HCT116 (cell line): ENCODE results near the gene SRGAP3. TPM values are rescaled to one million over a fixed set of nuclear protein-coding genes. Genes with fewer than 3 reads are reported as not detected.

Source experiments
- ATAC-seq: fragments of 200-7000 bp; cut with Tn5 transposase; 2 replicates; pipeline ENCODE4 v1.9.1; 2020; ENCODE audit warnings: mild to moderate bottlenecking, moderate library complexity
- BruUV-seq: library from RNA; stranded (reverse); fragments of 400-500 nt; replicated peaks from 2 replicates; lab custom pipeline; 2021; lab: Mats Ljungman, UMichigan
- CTCF ChIA-PET: fragments of 300-600 bp; sonication (Branson Sonifier 250); formaldehyde crosslinking; loops from one replicate; lab custom pipeline; 2021; ENCODE audit warnings: antibody characterized with exemption; lab: Charles Lee
- POLR2A ChIA-PET: fragments of 300-600, 350-600 bp; sonication (Branson Sonifier 250); formaldehyde crosslinking; loops from one replicate; lab custom pipeline; 2021; ENCODE audit warnings: antibody characterized with exemption; lab: Charles Lee
- RAD21 ChIA-PET, 2 experiments: fragments of 300-600 bp; sonication (Branson Sonifier 250); formaldehyde crosslinking; loops; one replicate each; lab custom pipeline; 2023; ENCODE audit warnings: low total read pairs in 2 of 2; ENCODE audit not compliant: uncharacterized antibody in 2 of 2, unreplicated experiment in 2 of 2, low non-redundant PET in 1 of 2; lab: Charles Lee
- DNase-seq: peaks from one replicate; pipeline ENCODE4 v3.0.0-alpha.2; 2010; ENCODE audit warnings: low read depth, low spot score
- H2AFZ ChIP-seq: fragments of 200-600 bp; shearing (Covaris generic), sonication (generic); 2 replicates; pipeline ENCODE4 v1.6.1; 2017; ENCODE audit warnings: low read depth, mixed run types, mixed read lengths, antibody characterized with exemption, low read length; ENCODE audit not compliant: poor library complexity, severe bottlenecking
- H3K27ac ChIP-seq: 2 replicates; pipeline ENCODE4 v1.5.1; 2012; ENCODE audit warnings: low read depth, low read length
- H3K27me3 ChIP-seq: fragments of 200-600 bp; sonication (generic); 2 replicates; pipeline ENCODE4 v1.6.1; 2016; ENCODE audit warnings: mixed run types, low read length, mixed read lengths; ENCODE audit not compliant: insufficient read depth
- H3K36me3 ChIP-seq, 2 experiments: fragments of 200-500 bp in 1 of 2; fragments of 200-600 bp in 1 of 2; sonication (Bioruptor generic) in 1 of 2; sonication (generic) in 1 of 2; 2 replicates each; pipeline versions ENCODE4 v1.5.1 to v1.6.1; 2014 to 2016; ENCODE audit warnings: low read length in 2 of 2, inconsistent platforms in 1 of 2, mixed read lengths in 1 of 2, mixed run types in 1 of 2; ENCODE audit not compliant: insufficient read depth in 2 of 2, control insufficient read depth in 1 of 2
- H3K4me1 ChIP-seq, 2 experiments: fragments of 200-600 bp in 1 of 2; sonication (generic) in 1 of 2; 2 replicates each; pipeline versions ENCODE4 v1.5.1 to v1.6.1; 2012 to 2017; ENCODE audit warnings: low read length in 2 of 2, inconsistent platforms in 1 of 2, mild to moderate bottlenecking in 1 of 2, mixed read lengths in 1 of 2, mixed run types in 1 of 2, moderate library complexity in 1 of 2; ENCODE audit not compliant: insufficient read depth in 2 of 2, control insufficient read depth in 1 of 2
- H3K4me2 ChIP-seq: fragments of 200-600 bp; sonication (generic); 2 replicates; pipeline ENCODE4 v1.6.1; 2017; ENCODE audit warnings: mixed run types, low read length, mixed read lengths
- H3K4me3 ChIP-seq, 2 experiments: fragments of 200-600 bp in 1 of 2; sonication (generic) in 1 of 2; replicated peaks in 1 of 2; 2 replicates each; pipeline ENCODE4 v1.5.1; 2011 to 2016; ENCODE audit warnings: low read length in 2 of 2, control low read depth in 1 of 2, low read depth in 1 of 2, mild to moderate bottlenecking in 1 of 2, mixed read lengths in 1 of 2, mixed run types in 1 of 2
- H3K79me2 ChIP-seq: fragments of 200-600 bp; sonication (generic); 2 replicates; pipeline ENCODE4 v1.6.1; 2017; ENCODE audit warnings: mild to moderate bottlenecking, mixed run types, low read length, moderate library complexity, mixed read lengths; ENCODE audit not compliant: insufficient read depth
- H3K9ac ChIP-seq: fragments of 200-600 bp; sonication (generic); 2 replicates; pipeline ENCODE4 v1.6.1; 2016; ENCODE audit warnings: low read length, mixed read lengths
- H3K9me2 ChIP-seq: fragments of 200-600 bp; sonication (generic), shearing (Covaris generic); 2 replicates; pipeline ENCODE4 v1.6.1; 2017; ENCODE audit warnings: mixed run types, mild to moderate bottlenecking, moderate library complexity; ENCODE audit not compliant: insufficient read depth
- H3K9me3 ChIP-seq, 2 experiments: fragments of 200-500 bp in 1 of 2; fragments of 200-600 bp in 1 of 2; sonication (Bioruptor generic) in 1 of 2; sonication (generic) in 1 of 2; 2 replicates each; pipeline ENCODE4 v1.6.1; 2014 to 2017; ENCODE audit warnings: low read length in 2 of 2, mixed read lengths in 2 of 2, inconsistent platforms in 1 of 2, low read depth in 1 of 2, mild to moderate bottlenecking in 1 of 2, mixed run types in 1 of 2, moderate library complexity in 1 of 2; ENCODE audit not compliant: control insufficient read depth in 1 of 2, insufficient read depth in 1 of 2
- H4K20me1 ChIP-seq: fragments of 200-600 bp; sonication (generic), shearing (Covaris generic); 2 replicates; pipeline ENCODE4 v1.6.1; 2017; ENCODE audit warnings: mixed run types, mild to moderate bottlenecking, moderate library complexity; ENCODE audit not compliant: insufficient read depth
- ATF3 ChIP-seq: IDR thresholded peaks from 2 replicates; pipeline ENCODE4 v1.6.1; 2012
- CBX3 ChIP-seq: IDR thresholded peaks from 2 replicates; pipeline ENCODE4 v1.6.1; 2012; ENCODE audit warnings: low read depth
- CEBPB ChIP-seq: IDR thresholded peaks from 2 replicates; pipeline ENCODE4 v1.6.1; 2012; ENCODE audit warnings: low read depth
- CTCF ChIP-seq, 3 experiments: fragments of 200-600 bp in 1 of 3; sonication (generic) in 1 of 3; IDR thresholded peaks in 2 of 3; conservative IDR thresholded peaks in 1 of 3; 2 replicates each; pipeline ENCODE4 v1.5.1; 2012 to 2017; ENCODE audit warnings: low read depth in 2 of 3, low read length in 2 of 3, antibody characterized with exemption in 1 of 3, borderline replicate concordance in 1 of 3, control low read depth in 1 of 3, mild to moderate bottlenecking in 1 of 3, mixed read lengths in 1 of 3, mixed run types in 1 of 3, moderate library complexity in 1 of 3; ENCODE audit not compliant: insufficient read depth in 1 of 3
- ELF1 ChIP-seq: IDR thresholded peaks from 2 replicates; pipeline ENCODE4 v1.6.1; 2012; ENCODE audit warnings: low read depth, borderline replicate concordance
- EZH2phosphoT487 ChIP-seq: fragments of 200-600 bp; IDR thresholded peaks from 2 replicates; pipeline ENCODE4 v1.6.1; 2018; ENCODE audit warnings: antibody characterized with exemption, borderline replicate concordance
- JUND ChIP-seq: IDR thresholded peaks from 2 replicates; pipeline ENCODE4 v1.6.1; 2012
- MAX ChIP-seq: IDR thresholded peaks from 2 replicates; pipeline ENCODE4 v1.6.1; 2012
- POLR2A ChIP-seq: IDR thresholded peaks from 2 replicates; pipeline ENCODE4 v1.7.0; 2011; ENCODE audit warnings: borderline replicate concordance; ENCODE audit not compliant: insufficient read depth, insufficient read length; ENCODE audit errors: extremely low read depth
- POLR2AphosphoS5 ChIP-seq: IDR thresholded peaks from 2 replicates; pipeline ENCODE4 v1.6.1; 2011; ENCODE audit warnings: mild to moderate bottlenecking, low read depth, low read length, moderate library complexity
- RAD21 ChIP-seq: IDR thresholded peaks from 2 replicates; pipeline ENCODE4 v1.6.1; 2012; ENCODE audit warnings: low read depth, mild to moderate bottlenecking
- REST ChIP-seq: IDR thresholded peaks from 2 replicates; pipeline ENCODE4 v1.6.1; 2012; ENCODE audit warnings: low read depth
- SIN3A ChIP-seq: IDR thresholded peaks from 2 replicates; pipeline ENCODE4 v1.6.1; 2012; ENCODE audit warnings: low read depth
- SP1 ChIP-seq: IDR thresholded peaks from 2 replicates; pipeline ENCODE4 v1.6.1; 2012; ENCODE audit warnings: low read depth
- YY1 ChIP-seq: IDR thresholded peaks from 2 replicates; pipeline ENCODE4 v1.6.1; 2011; ENCODE audit warnings: low read length, low read depth, moderate library complexity, mild to moderate bottlenecking; ENCODE audit not compliant: insufficient replicate concordance; ENCODE audit errors: extremely low read depth
- ZBTB33 ChIP-seq: IDR thresholded peaks from 2 replicates; pipeline ENCODE4 v1.6.1; 2011; ENCODE audit warnings: mild to moderate bottlenecking, low read length, moderate library complexity; ENCODE audit not compliant: insufficient replicate concordance; ENCODE audit errors: extremely low read depth
- ZFX ChIP-seq: fragments of 450-650 bp; IDR thresholded peaks from 2 replicates; pipeline ENCODE4 v1.6.1; 2017
- ZNF274 ChIP-seq: fragments of 200-500 bp; sonication (Bioruptor generic); IDR thresholded peaks from 2 replicates; pipeline ENCODE4 v1.6.1; 2014; ENCODE audit warnings: mild to moderate bottlenecking, low read depth, low read length, inconsistent platforms
- intact Hi-C: fragments of 100-400 bp; cut with micrococcal nuclease; formaldehyde crosslinking; loops from 2 replicates; pipeline ENCODE4 v1.10.0; 2022
- total RNA-seq: library from RNA; stranded (reverse); gene quantifications from one replicate; pipeline ENCODE4 v1.2.1, GENCODE V29; 2021; ENCODE audit not compliant: unreplicated experiment

SRGAP3 gene
- total RNA-seq, 1 experiment from 2014 or later, result 8.3 TPM

GRCh38 chr3:9173445-9173844 lies 76.0 kb downstream of the SRGAP3 start (continued):
- TF ChIP-seq REST (no peak), ATF3 (no peak), EZH2phosphoT487 (no peak), SIN3A (no peak), ZFX (no peak)

GRCh38 chr3:9172851-9173321 lies 76.6 kb downstream of the SRGAP3 start:
- H4K20me1 ChIP-seq, result no peaks in the 10 kb centered on the region
- TF ChIP-seq ZNF274 (no peak), SIN3A (no peak), ZFX (no peak), YY1 (no peak), RAD21 (no peak), CBX3 (no peak), CTCF (IDR thresholded peaks at IDR 0.05 in 2 of 3, conservative IDR thresholded peaks at IDR 0.05 in 1 of 3; ENCODE audit: borderline replicate concordance in 1 of 3, insufficient read depth in 1 of 3, low read depth in 2 of 3, low read length in 2 of 3) (no peak), ELF1 (no peak), POLR2A (no peak), JUND (no peak), MAX (no peak), ZBTB33 (no peak), CEBPB (no peak), ATF3 (no peak), POLR2AphosphoS5 (no peak), EZH2phosphoT487 (no peak), SP1 (no peak)
- TF ChIP-seq, all 23 proteins: peak for 0
- ATAC-seq (no peak), DNase-seq (no peak)
- Histone ChIP-seq H3K9ac (no peak overlapping the region), H3K27me3 (no peaks in the 10 kb centered on the region), H3K4me3 (no peak overlapping the region), H3K36me3 (no peaks in the 10 kb centered on the region), H2AFZ (no peak overlapping the region), H3K9me2 (no peaks in the 10 kb centered on the region), H3K4me1 (peaks cover 13% of the 10 kb centered on the region in 2 experiments), H3K27ac (no peak overlapping the region), H3K4me2 (no peak overlapping the region), H3K79me2 (no peaks in the 10 kb centered on the region), H3K9me3 (no peaks in the 10 kb centered on the region)
- CTCF ChIA-PET, result no interaction called here
- intact Hi-C loops, result no loop called here
- RAD21 ChIA-PET, result no interaction called here
- POLR2A ChIA-PET, result no interaction called here
- BruUV-seq, result no TSS peak
